Progenitor cell of endocrine pancreas (in vitro differentiated cells): ENCODE measurements around the gene ELMOD3. TPM values are rescaled to one million over a fixed set of nuclear protein-coding genes. Genes with fewer than 3 reads are reported as not detected.
A peak's percentile ranks its signal among the peaks of the same experiment; 100 is the strongest.

Source experiments
- DNase-seq: peaks from one replicate; pipeline ENCODE4 v3.0.0; 2021; ENCODE audit warnings: low spot score; ENCODE audit not compliant: unreplicated experiment
- H3K27ac Mint-ChIP-seq: 2 replicates; pipeline ENCODE4 v1.8.0; 2021; ENCODE audit warnings: mild to moderate bottlenecking, moderate library complexity, mixed read lengths
- H3K27me3 Mint-ChIP-seq: 2 replicates; pipeline ENCODE4 v1.8.0; 2021; ENCODE audit warnings: mixed read lengths
- H3K36me3 Mint-ChIP-seq: 2 replicates; pipeline ENCODE4 v1.8.0; 2022; ENCODE audit warnings: mixed read lengths; ENCODE audit not compliant: insufficient read depth
- H3K4me1 Mint-ChIP-seq: 2 replicates; pipeline ENCODE4 v1.8.0; 2021; ENCODE audit warnings: low read depth, mixed read lengths
- H3K4me3 Mint-ChIP-seq: 2 replicates; pipeline ENCODE4 v1.8.0; 2021; ENCODE audit warnings: low read depth, mild to moderate bottlenecking, moderate library complexity, mixed read lengths
- H3K9me3 Mint-ChIP-seq: 2 replicates; pipeline ENCODE4 v1.8.0; 2021; ENCODE audit warnings: low read depth, mixed read lengths
- total RNA-seq: library from RNA; stranded (reverse); gene quantifications from 2 replicates; pipeline ENCODE4 v1.2.1, GENCODE V29; 2021
- TF ChIP-seq, protein P1 (sequence below): fragments of 200-600 bp; sonication (generic); IDR thresholded peaks from one replicate; pipeline ENCODE4 v1.5.0; 2021; ENCODE audit warnings: antibody characterized with exemption, mild to moderate bottlenecking; ENCODE audit not compliant: unreplicated experiment

ELMOD3 gene
- total RNA-seq, 1 donor from 2014 or later: 25.6 TPM

DNA sequence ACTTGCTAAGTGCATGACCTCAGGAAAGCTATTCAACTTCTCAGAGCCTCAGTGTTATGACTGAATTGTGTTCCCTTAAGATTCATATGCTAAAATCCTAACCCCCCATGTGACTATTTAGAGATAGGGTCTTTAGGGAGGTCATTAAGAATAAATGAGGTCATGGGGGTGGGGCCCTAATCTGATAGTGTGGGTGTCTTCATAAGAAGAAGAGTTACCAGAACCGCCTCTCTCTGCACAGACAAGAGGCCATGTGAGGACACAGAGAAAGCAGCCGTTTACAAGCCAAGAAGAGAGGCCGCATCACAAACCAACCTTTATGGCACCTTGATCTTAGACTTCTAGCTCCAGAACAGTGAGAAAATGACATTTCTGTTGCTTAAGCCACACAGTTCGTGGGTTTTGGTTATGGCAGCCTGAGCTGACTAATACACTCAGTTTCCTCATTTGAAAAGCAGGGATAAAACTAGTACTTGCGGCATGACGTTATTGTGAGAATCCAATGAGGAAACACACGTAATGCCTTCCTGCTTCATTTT, 73.8 kb downstream of the ELMOD3 start:
- Mint-ChIP-seq H3K4me1 (peaks cover 2% of the 10 kb centered on the region), H3K27ac (no peak overlapping the region), H3K27me3 (no peaks in the 10 kb centered on the region), H3K9me3 (no peaks in the 10 kb centered on the region), H3K36me3 (no peaks in the 10 kb centered on the region), H3K4me3 (no peak overlapping the region)
- TF ChIP-seq, protein P1, sequence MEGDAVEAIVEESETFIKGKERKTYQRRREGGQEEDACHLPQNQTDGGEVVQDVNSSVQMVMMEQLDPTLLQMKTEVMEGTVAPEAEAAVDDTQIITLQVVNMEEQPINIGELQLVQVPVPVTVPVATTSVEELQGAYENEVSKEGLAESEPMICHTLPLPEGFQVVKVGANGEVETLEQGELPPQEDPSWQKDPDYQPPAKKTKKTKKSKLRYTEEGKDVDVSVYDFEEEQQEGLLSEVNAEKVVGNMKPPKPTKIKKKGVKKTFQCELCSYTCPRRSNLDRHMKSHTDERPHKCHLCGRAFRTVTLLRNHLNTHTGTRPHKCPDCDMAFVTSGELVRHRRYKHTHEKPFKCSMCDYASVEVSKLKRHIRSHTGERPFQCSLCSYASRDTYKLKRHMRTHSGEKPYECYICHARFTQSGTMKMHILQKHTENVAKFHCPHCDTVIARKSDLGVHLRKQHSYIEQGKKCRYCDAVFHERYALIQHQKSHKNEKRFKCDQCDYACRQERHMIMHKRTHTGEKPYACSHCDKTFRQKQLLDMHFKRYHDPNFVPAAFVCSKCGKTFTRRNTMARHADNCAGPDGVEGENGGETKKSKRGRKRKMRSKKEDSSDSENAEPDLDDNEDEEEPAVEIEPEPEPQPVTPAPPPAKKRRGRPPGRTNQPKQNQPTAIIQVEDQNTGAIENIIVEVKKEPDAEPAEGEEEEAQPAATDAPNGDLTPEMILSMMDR: no peak
- DNase-seq: no peak

DNA sequence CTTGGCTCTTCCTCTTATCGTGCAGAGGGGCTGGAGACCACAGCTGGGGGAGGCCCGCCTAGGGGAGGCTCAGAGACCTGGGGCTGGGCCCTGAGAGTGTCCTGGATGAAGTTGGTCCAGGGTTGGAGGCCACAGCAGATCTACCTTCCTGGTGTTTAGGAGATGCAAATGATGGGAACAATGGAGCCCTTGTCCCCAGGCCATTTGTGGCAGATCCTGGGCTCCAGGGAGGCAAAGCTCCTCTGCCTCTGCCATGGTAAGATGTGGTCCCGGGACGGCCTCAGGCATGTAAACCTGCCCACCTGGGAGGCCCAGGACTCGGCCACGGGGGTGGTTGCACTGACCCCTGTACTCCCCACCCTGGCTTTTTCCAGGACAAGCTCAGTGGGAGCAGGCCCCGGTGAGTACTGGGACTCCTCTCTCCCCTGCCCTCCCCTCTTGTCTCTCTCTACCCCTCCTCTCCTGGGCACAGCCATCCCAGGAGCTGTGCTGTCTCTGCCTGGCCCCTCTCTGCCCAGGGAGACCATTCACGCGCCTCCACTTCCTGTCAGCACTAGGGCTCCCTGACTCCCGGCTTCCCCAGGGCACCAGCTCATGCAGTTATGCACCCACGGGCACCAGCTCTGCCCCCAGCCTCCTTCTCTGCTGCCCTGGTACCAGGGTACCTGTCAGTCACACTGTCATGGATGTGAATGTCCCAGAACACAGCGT, 74.8 kb downstream of the ELMOD3 start:
- H3K36me3 Mint-ChIP-seq: no peaks in the 10 kb centered on the region
- H3K27ac Mint-ChIP-seq: peak overlapping the region; percentile 27
- no peak overlapping the region for H3K4me3 Mint-ChIP-seq
- DNase-seq: no peak
- H3K9me3 Mint-ChIP-seq: no peaks in the 10 kb centered on the region
- no peaks in the 10 kb centered on the region for H3K27me3 Mint-ChIP-seq
- TF ChIP-seq, protein P1: no peak
- H3K4me1 Mint-ChIP-seq: no peaks in the 10 kb centered on the region

DNA sequence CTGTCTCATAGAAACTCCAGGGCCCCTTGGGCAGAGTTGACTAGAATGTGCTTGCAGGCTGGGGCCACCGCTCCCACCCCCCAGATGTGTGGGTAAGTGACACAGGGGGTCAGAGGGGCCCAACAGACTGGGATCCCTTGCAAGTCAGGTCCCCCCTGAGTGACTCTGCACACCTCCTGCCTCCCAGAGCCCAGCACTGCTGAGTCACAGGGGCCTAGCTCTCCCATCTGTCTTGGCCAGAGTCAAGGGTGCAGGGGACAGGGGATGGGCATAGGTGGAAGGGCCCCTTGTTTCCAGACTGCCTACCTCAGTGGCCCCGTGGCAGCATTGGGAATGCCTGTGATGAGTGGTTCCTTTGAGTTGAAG, 75.3 kb downstream of the ELMOD3 start:
- no peaks in the 10 kb centered on the region for H3K27me3 Mint-ChIP-seq
- no peak overlapping the region for H3K4me3 Mint-ChIP-seq
- H3K4me1 Mint-ChIP-seq: no peaks in the 10 kb centered on the region
- peak overlapping the region; percentile 27 for H3K27ac Mint-ChIP-seq
- DNase-seq: no peak
- no peaks in the 10 kb centered on the region for H3K36me3 Mint-ChIP-seq
- TF ChIP-seq, protein P1: no peak
- no peaks in the 10 kb centered on the region for H3K9me3 Mint-ChIP-seq

DNA sequence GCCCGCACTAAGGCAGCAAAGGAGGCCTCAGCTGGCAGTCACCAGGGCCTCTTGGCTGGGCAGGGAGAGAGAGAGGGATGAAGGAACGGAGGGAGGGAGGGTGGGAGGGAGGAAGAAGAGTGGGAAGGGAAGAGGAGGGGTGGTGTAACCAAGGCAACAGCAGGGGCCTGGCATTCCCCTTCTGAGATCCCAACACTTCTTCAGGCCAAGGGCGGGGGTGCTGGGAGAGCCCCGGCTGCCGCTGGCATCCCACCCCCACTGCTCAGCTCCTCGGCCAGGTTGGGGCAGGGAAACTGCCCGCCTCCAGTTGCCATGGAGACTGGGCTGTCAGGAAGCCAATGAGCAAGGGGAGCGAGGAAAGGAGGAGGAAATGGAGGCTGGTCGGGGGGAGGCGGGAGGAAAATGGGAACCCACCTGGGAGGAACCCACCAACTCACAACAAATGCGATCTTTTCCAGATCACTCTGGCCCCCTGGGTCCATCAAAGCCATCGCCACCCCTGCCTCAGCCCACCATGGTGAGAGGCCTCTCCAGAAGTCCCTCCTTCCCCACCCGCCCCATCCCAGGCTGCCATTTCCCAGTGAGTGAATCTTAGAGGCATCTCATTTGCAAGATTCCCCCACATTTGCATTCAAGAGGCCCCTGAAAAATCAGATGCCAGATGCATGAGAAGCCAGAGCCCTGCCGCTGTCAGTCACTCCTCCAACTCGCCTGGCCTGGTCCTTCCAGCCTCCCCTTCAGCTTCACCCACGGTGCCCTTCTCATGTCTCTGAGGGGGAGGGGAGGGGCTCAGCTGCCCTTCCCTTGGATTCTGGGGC, 76.4 kb downstream of the ELMOD3 start:
- DNase-seq: no peak
- H3K9me3 Mint-ChIP-seq: no peaks in the 10 kb centered on the region
- no peaks in the 10 kb centered on the region for H3K4me1 Mint-ChIP-seq
- H3K4me3 Mint-ChIP-seq: no peak overlapping the region
- TF ChIP-seq, protein P1: no peak
- H3K27ac Mint-ChIP-seq: no peak overlapping the region
- no peaks in the 10 kb centered on the region for H3K36me3 Mint-ChIP-seq
- no peaks in the 10 kb centered on the region for H3K27me3 Mint-ChIP-seq

DNA sequence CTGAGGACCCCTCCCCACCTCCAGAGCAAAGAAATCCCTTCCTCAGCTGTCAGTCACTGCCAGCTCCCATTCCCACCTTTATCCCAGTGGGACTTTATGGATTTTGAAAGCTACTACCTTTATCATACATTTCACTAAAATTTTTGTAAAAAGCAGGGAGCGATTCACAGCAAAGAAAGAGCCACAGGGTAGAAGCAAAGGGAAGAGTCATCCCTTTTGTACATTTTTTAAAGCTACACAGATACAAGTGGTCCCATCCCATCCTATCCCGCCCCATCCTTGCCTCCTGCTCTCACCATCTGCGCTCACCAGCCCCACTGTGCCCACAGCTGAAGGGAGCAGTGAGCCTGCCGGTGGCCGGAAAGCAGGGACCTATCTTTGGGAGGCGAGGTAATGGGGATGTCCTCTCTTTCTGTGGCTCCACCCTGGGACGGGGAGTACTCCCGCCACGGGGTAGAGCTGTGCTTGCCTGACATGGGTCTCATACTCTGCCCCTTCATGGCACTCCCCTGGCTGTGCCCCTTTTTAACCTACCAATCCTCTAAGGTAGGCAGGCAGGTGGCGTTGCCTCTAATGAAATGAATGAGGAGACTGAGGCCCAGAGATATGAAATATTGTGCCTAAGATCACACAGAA, 77.1 kb downstream of the ELMOD3 start:
- TF ChIP-seq, protein P1: no peak
- H3K4me1 Mint-ChIP-seq: no peaks in the 10 kb centered on the region
- H3K27ac Mint-ChIP-seq: no peak overlapping the region
- no peaks in the 10 kb centered on the region for H3K27me3 Mint-ChIP-seq
- H3K36me3 Mint-ChIP-seq: no peaks in the 10 kb centered on the region
- DNase-seq: no peak
- H3K4me3 Mint-ChIP-seq: no peak overlapping the region
- no peaks in the 10 kb centered on the region for H3K9me3 Mint-ChIP-seq
